AG04450 (cell line): ENCODE data around the gene RAI1. TPM values are rescaled to one million over a fixed set of nuclear protein-coding genes. Genes with fewer than 3 reads are reported as not detected.

Experiments
- CTCF ChIA-PET: fragments of 300-600, 350-600 bp; formaldehyde crosslinking; extraction: SDS; loops from one replicate; lab custom pipeline; 2022; ENCODE audit warnings: antibody characterized with exemption, inconsistent platforms; lab: Charles Lee
- POLR2A ChIA-PET: fragments of 350-600 bp; formaldehyde crosslinking; extraction: SDS; loops from one replicate; lab custom pipeline; 2021; ENCODE audit warnings: antibody characterized with exemption, inconsistent platforms; lab: Yijun Ruan, JAX
- DNase-seq: peaks from one replicate; pipeline ENCODE4 v3.0.0-alpha.2; 2011; ENCODE audit warnings: low read depth, low spot score
- H3K27ac ChIP-seq: one replicate; pipeline ENCODE4 v1.5.1; 2012; ENCODE audit warnings: low read depth, low read length, control low read depth
- H3K27me3 ChIP-seq: one replicate; pipeline ENCODE4 v1.6.0; 2012; ENCODE audit warnings: low read length; ENCODE audit not compliant: control insufficient read depth, insufficient read depth
- H3K4me3 ChIP-seq: 2 replicates; pipeline ENCODE4 v1.5.1; 2011; ENCODE audit warnings: mild to moderate bottlenecking, low read depth, low read length, control low read depth
- H3K9me3 ChIP-seq: 2 replicates; pipeline ENCODE4 v1.5.1; 2012; ENCODE audit warnings: low read length; ENCODE audit not compliant: control insufficient read depth, insufficient read depth
- CTCF ChIP-seq: IDR thresholded peaks from 2 replicates; pipeline ENCODE4 v1.5.1; 2011; ENCODE audit warnings: low read depth, low read length, control low read depth, inconsistent platforms
- polyA plus RNA-seq: library from polyadenylated mRNA; depleted of rRNA; stranded (reverse); fragments of >200 nt; gene quantifications from 2 replicates; pipeline ENCODE4 v1.2.3, GENCODE V29; 2011

The RAI1 gene
- polyA plus RNA-seq, 1 experiment: 2.1 TPM

DNA sequence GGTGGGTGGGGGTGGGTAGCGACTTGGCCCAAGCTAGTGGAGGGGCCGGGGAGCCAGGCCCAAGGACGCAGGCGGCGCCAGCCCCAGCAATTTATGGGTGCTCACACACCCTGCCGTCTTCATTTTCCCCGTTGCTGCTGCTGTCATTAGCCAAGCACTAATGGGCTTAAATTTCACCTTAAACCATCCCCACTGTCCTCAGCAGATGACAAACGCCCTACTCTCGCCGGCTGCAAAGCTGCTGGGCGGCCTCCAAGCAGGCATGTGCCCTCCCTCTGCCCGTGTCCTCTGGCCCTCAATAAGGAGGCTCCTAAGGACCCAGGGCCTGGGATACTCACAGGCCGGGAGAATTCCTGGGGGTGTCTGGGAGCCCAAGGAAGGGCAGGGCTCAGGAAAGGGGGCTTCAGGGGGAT is 89.4 kb downstream of the RAI1 start:
- CTCF ChIA-PET: no interaction called here
- DNase-seq: no peak

DNA sequence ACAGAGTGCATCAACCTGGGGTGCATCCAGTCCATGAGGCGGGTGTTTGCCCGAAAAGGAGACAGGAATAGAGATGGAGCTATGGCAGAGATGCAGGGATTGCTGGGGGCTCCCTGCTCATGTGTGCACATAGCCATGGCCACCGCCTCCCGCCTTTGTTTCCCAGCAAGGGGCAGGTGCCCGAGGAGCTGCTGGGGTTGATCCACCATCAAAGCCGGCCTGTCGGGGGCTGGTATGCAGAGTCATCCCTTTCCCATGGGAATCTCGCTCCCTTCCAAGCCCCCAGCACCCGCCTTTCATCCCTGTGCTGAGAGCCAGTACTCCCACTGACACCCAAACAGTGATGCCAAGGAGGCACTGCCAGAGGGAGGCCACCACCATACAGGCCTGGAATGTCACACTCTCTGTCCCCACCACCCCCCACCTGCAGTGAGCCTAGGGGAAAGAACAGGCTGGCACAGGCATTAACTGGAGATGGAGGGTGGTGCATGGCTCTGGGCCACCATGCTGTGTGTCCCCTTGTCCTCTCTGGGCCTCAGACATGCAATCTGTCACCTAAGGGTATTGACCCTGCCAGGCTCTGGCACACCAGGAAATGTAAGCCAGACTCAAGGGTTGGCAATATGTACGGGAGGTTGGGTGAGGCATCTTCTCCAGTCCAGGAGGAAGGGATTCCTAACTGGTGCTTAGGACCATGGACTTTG is 90.4 kb downstream of the RAI1 start:
- H3K9me3 ChIP-seq: no peaks in the 10 kb centered on the region
- POLR2A ChIA-PET: no interaction called here
- no peaks in the 10 kb centered on the region for H3K27me3 ChIP-seq
- H3K4me3 ChIP-seq: no peak overlapping the region
- H3K27ac ChIP-seq: no peak overlapping the region
- no peak for TF ChIP-seq CTCF
- CTCF ChIA-PET: no interaction called here
- no peak for DNase-seq

More for the DNA sequence above, 89.4 kb downstream of the RAI1 start:
- Histone ChIP-seq H3K27me3 (no peaks in the 10 kb centered on the region), H3K9me3 (no peaks in the 10 kb centered on the region), H3K27ac (no peak overlapping the region), H3K4me3 (no peak overlapping the region)
- no peak for TF ChIP-seq CTCF
- POLR2A ChIA-PET: interaction anchor here (0.5 kb wide), 2 partner anchors 9 to 83 kb away, joined by 4 to 5 read pairs; no protein-coding TSS in a partner anchor

- Histone ChIP-seq H3K27ac (no peak overlapping the region), H3K9me3 (no peaks in the 10 kb centered on the region), H3K27me3 (no peaks in the 10 kb centered on the region), H3K4me3 (no peak overlapping the region)
- no peak for TF ChIP-seq CTCF
- ChIA-PET CTCF (no interaction called here), POLR2A (no interaction called here)
- no peak for DNase-seq
Observed at GRCh38 chr17:17772231-17772630, 91.0 kb downstream of the RAI1 start.

- no peaks in the 10 kb centered on the region for H3K27me3 ChIP-seq
- H3K4me3 ChIP-seq: no peak overlapping the region
- H3K9me3 ChIP-seq: no peaks in the 10 kb centered on the region
- peak; percentile 51 for TF ChIP-seq CTCF
- H3K27ac ChIP-seq: peak overlapping the region; percentile 52
- DNase-seq: no peak
- POLR2A ChIA-PET: interaction anchor here (0.6 kb wide), 1 partner anchor 32 kb away, joined by 4 read pairs; no protein-coding TSS in a partner anchor
- CTCF ChIA-PET: interaction anchor here (1.3 kb wide), 1 partner anchor 94 kb away, joined by 5 read pairs; no protein-coding TSS in a partner anchor
Observed at GRCh38 chr17:17774009-17774881, 93.0 kb downstream of the RAI1 start.
